HG03469 (cell line): ENCODE data around the gene CALN1.

Source experiments
- ATAC-seq: cut with Tn5 transposase; IDR thresholded peaks from one replicate; pipeline ENCODE4 v1.9.1; 2021; ENCODE audit warnings: mild to moderate bottlenecking, moderate library complexity, moderate number of reproducible peaks; ENCODE audit not compliant: unreplicated experiment

The CALN1 gene

DNA sequence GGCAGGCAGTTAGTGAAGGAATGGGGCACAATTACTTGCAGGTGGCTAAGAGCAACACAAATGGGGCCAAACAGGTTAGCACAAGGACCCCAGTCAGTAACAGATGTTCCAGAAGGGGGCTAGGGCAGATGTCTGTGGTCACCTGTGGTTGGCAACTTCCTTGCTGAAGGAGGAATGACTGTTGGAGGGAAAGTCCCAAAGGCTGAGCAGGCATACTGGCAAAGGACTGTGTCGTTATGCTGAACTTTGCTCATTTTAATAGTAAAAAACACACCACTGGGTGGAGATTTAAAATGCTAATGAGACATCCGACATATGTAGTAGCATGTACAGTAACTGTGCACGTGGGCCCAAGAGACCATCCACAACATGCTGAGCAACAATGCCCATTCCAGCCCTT lies 511.6 kb downstream of the CALN1 start:
- ATAC-seq, result no peak

DNA sequence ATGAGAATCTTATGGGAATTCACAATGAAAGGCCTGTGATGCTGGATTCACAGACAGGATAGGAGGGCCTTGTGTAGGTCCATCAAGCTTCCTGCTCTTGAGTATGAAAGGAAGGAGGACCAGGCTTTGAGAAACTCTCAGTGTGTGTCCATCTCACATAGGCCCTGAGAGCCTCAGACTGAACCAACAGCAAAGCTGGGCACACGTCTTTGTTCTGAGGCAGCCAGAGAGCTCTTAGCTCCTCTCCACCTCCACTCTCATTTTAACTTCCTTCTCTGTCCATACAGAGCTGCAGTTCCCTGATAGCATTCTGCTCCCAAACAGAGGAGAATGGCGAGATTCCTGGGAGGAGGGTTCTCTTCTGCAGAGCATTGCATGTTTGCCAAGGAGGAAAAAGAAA lies 515.6 kb downstream of the CALN1 start:
- ATAC-seq, result no peak

- no peak for ATAC-seq
Observed at GRCh38 chr7:71886046-71886445, 526.1 kb downstream of the CALN1 start.

- no peak for ATAC-seq
Observed at GRCh38 chr7:71885487-71885886, 526.7 kb downstream of the CALN1 start.

GRCh38 chr7:71883415-71883814 lies 528.7 kb downstream of the CALN1 start:
- ATAC-seq, result no peak

DNA sequence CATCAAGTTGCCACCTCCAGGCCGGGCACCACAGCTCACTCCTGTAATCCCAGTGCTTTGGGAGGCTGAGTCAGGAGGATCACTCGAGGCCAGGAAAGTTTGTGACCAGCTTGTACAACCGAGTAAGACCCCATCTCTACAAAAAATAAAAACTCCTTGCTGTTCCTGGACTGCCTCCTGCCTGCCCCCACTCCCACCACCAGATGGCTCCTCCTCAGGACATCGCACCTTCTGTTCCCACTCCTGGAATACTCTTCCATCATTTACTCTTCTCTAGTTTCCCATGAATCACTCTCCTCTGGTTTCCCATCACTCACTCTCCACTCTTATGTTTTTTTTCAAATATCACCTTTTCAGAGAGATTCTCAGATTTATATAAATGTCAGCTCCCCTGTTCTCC lies 540.7 kb downstream of the CALN1 start:
- ATAC-seq, result no peak

GRCh38 chr7:71870812-71871211 lies 541.3 kb downstream of the CALN1 start:
- ATAC-seq, result no peak

- ATAC-seq, result no peak
Observed at GRCh38 chr7:71868797-71869196, 543.3 kb downstream of the CALN1 start.

- no peak for ATAC-seq
Observed at GRCh38 chr7:71867626-71868025, 544.5 kb downstream of the CALN1 start.

- ATAC-seq, result no peak
Observed at GRCh38 chr7:71865172-71865571, 547.0 kb downstream of the CALN1 start.

DNA sequence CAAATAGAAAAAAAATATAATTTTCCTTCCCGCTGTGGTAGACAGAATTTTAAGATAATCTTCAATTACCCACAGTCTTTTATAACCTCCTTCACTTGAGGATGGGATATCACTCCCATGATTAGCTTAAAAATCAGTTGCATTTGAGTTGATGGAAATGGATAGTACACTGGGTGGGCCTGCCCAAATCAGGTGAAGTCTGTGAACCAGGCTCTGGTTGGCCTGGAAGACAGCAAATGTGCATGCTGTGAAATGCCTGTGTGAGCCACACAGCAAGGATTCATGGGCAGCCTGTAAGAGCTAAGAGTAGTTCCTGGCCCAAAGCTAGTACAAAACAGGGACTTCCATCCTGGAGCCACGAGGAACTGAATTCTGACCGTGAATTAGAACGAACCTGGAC lies 548.0 kb downstream of the CALN1 start:
- no peak for ATAC-seq

DNA sequence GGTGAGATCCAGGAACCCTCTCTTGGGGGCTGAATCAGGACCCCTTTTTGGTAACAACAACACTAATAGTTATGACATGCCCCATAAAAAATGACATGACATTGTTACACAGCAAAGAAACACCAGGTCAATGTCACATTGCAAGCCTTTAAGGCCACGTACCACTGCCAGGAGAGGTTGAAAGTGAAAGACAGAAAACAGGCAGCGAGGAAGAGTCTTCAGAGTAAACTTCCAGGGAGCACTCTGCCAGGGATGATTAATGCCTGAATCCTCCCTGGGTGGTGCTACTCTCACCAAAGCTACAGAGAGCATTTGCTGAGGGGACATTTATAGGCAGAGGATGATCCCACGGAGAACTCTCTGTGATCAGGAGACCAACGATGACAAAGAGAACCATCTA lies 551.6 kb downstream of the CALN1 start:
- ATAC-seq, result no peak

- no peak for ATAC-seq
Observed at GRCh38 chr7:71857338-71857737, 554.8 kb downstream of the CALN1 start.

- ATAC-seq, result no peak
Observed at GRCh38 chr7:71854546-71855397, 557.4 kb downstream of the CALN1 start.

GRCh38 chr7:71851776-71852498 lies 560.2 kb downstream of the CALN1 start:
- ATAC-seq, result no peak

GRCh38 chr7:71846160-71846559 lies 566.0 kb downstream of the CALN1 start:
- ATAC-seq, result no peak

DNA sequence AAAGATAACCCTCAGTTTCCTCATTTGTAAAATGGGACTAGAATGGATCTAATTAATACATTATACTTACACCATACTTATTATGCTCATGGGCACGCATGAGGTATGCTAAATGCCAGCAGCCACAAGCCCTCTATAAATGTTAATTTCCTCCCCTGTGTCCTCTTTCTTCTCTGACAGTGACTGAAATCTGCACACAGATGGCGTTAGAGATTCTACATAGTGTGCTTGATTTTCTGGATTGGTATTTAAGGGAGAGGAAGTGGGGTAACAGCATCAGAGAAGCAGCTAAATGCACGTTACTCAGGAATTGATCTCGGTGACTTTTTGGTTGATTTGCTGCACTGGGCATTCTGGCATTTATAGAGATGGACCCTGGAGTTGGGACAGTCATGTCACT lies 568.5 kb downstream of the CALN1 start:
- no peak for ATAC-seq

DNA sequence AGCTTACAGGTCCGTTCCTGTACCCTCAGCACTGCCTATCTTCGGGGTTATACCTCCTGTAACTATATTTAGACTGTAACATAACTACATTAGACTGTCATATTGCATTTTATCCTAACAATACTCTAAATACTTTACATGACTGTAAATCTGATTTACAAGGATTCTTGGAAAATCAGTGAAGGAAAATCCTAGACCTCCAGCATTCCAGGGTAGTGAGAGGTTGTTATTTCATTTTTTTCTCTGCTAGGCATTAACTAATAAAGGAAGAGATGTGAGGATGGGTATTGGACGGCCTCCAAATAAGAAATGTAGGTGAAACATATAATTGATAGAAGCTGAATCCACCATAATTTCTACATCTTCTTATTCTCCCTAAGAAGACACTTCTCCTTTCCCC lies 569.4 kb downstream of the CALN1 start:
- ATAC-seq, result no peak

GRCh38 chr7:71842381-71842780 lies 569.8 kb downstream of the CALN1 start:
- no peak for ATAC-seq

GRCh38 chr7:71835056-71835455 lies 577.1 kb downstream of the CALN1 start:
- no peak for ATAC-seq

- no peak for ATAC-seq
Observed at GRCh38 chr7:71829515-71829914, 582.6 kb downstream of the CALN1 start.

DNA sequence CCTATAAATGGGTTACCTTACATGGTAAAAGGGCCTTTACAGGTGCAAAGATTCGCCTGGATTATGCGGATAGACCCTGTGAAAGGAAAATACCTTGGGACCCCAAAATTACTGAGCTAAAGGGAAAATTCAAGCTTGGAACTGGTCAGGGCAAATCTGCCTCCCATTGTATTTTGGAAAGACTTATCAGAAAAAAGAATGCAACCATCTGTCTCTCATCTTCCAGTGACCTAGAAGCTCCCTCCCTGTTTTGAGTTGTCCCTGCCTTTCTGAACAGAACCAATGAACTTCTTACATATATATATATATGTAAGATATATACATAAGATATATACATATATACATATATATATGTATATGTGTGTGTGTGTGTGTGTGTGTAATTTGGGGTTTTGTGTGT lies 583.8 kb downstream of the CALN1 start:
- ATAC-seq, result no peak
